ENCODE data around the gene RBM28.

RBM28 gene

GRCh38 chr7:128274884-128275603 lies 68.7 kb downstream of the RBM28 start:
- ATAC-seq (ENCODE audit: low read depth) (no peak), DNase-seq (ENCODE audit: low spot score in 2 of 2) (no peak)
- no peak overlapping the region for H3K4me3 Mint-ChIP-seq
- no peak overlapping the region for H3K27ac Mint-ChIP-seq
- H3K9me3 Mint-ChIP-seq, result peaks cover 13% of the 10 kb centered on the region
- H3K27me3 Mint-ChIP-seq, result peaks cover 11% of the 10 kb centered on the region
- H3K4me1 Mint-ChIP-seq, result peaks cover 3% of the 10 kb centered on the region
- peaks cover 16% of the 10 kb centered on the region for H3K36me3 Mint-ChIP-seq

GRCh38 chr7:128274246-128274883 lies 69.3 kb downstream of the RBM28 start:
- Mint-ChIP-seq H3K4me1 (peaks cover 3% of the 10 kb centered on the region), H3K27me3 (peaks cover 13% of the 10 kb centered on the region), H3K36me3 (peaks cover 11% of the 10 kb centered on the region), H3K9me3 (peaks cover 8% of the 10 kb centered on the region), H3K4me3 (no peak overlapping the region), H3K27ac (no peak overlapping the region)
- ATAC-seq (ENCODE audit: low read depth) (no peak), DNase-seq (ENCODE audit: low spot score in 2 of 2) (no peak)

GRCh38 chr7:128271942-128272481 lies 71.7 kb downstream of the RBM28 start:
- H3K36me3 Mint-ChIP-seq, result peaks cover 8% of the 10 kb centered on the region
- no peak overlapping the region for H3K27ac Mint-ChIP-seq
- H3K27me3 Mint-ChIP-seq, result peaks cover 26% of the 10 kb centered on the region
- no peak for DNase-seq (ENCODE audit: low spot score in 2 of 2)
- H3K4me1 Mint-ChIP-seq, result peaks cover 3% of the 10 kb centered on the region
- ATAC-seq (ENCODE audit: low read depth), result no peak
- peaks cover 6% of the 10 kb centered on the region for H3K9me3 Mint-ChIP-seq
- H3K4me3 Mint-ChIP-seq, result no peak overlapping the region

- Mint-ChIP-seq H3K36me3 (peaks cover 8% of the 10 kb centered on the region), H3K9me3 (peaks cover 6% of the 10 kb centered on the region), H3K27me3 (peaks cover 28% of the 10 kb centered on the region), H3K4me3 (no peak overlapping the region), H3K27ac (no peak overlapping the region), H3K4me1 (peaks cover 3% of the 10 kb centered on the region)
- DNase-seq (ENCODE audit: low spot score in 2 of 2) (no peak), ATAC-seq (ENCODE audit: low read depth) (no peak)
Measured at GRCh38 chr7:128271471-128271941, 72.2 kb downstream of the RBM28 start.

- Mint-ChIP-seq H3K27ac (no peak overlapping the region), H3K9me3 (peaks cover 4% of the 10 kb centered on the region), H3K4me1 (peaks cover 3% of the 10 kb centered on the region), H3K36me3 (peaks cover 6% of the 10 kb centered on the region), H3K4me3 (no peak overlapping the region), H3K27me3 (peaks cover 26% of the 10 kb centered on the region)
- ATAC-seq (ENCODE audit: low read depth), result no peak
- DNase-seq (ENCODE audit: low spot score in 2 of 2), result no peak
Measured at GRCh38 chr7:128270826-128271272, 72.9 kb downstream of the RBM28 start.

GRCh38 chr7:128268233-128268632 lies 75.5 kb downstream of the RBM28 start:
- Mint-ChIP-seq H3K36me3 (no peaks in the 10 kb centered on the region), H3K27me3 (peaks cover 24% of the 10 kb centered on the region), H3K9me3 (no peaks in the 10 kb centered on the region), H3K4me1 (no peaks in the 10 kb centered on the region), H3K4me3 (no peak overlapping the region), H3K27ac (no peak overlapping the region)
- no peak for ATAC-seq (ENCODE audit: low read depth)
- no peak for DNase-seq (ENCODE audit: low spot score in 2 of 2)

- H3K36me3 Mint-ChIP-seq, result no peaks in the 10 kb centered on the region
- no peak overlapping the region for H3K4me3 Mint-ChIP-seq
- DNase-seq (ENCODE audit: low spot score in 2 of 2) (no peak), ATAC-seq (ENCODE audit: low read depth) (no peak)
- H3K4me1 Mint-ChIP-seq, result no peaks in the 10 kb centered on the region
- H3K9me3 Mint-ChIP-seq, result no peaks in the 10 kb centered on the region
- H3K27ac Mint-ChIP-seq, result no peak overlapping the region
- H3K27me3 Mint-ChIP-seq, result peaks cover 24% of the 10 kb centered on the region
Measured at GRCh38 chr7:128267595-128267924, 76.1 kb downstream of the RBM28 start.

GRCh38 chr7:128266883-128267594 lies 76.7 kb downstream of the RBM28 start:
- no peaks in the 10 kb centered on the region for H3K4me1 Mint-ChIP-seq
- H3K27ac Mint-ChIP-seq, result no peak overlapping the region
- no peaks in the 10 kb centered on the region for H3K9me3 Mint-ChIP-seq
- H3K4me3 Mint-ChIP-seq, result no peak overlapping the region
- H3K36me3 Mint-ChIP-seq, result no peaks in the 10 kb centered on the region
- no peak for ATAC-seq (ENCODE audit: low read depth)
- H3K27me3 Mint-ChIP-seq, result peaks cover 22% of the 10 kb centered on the region
- DNase-seq (ENCODE audit: low spot score in 2 of 2), result no peak

GRCh38 chr7:128266529-128266882 lies 77.2 kb downstream of the RBM28 start:
- no peak for ATAC-seq (ENCODE audit: low read depth)
- H3K4me1 Mint-ChIP-seq, result no peaks in the 10 kb centered on the region
- no peaks in the 10 kb centered on the region for H3K9me3 Mint-ChIP-seq
- no peak overlapping the region for H3K4me3 Mint-ChIP-seq
- H3K36me3 Mint-ChIP-seq, result no peaks in the 10 kb centered on the region
- DNase-seq (ENCODE audit: low spot score in 2 of 2), result no peak
- H3K27me3 Mint-ChIP-seq, result peaks cover 24% of the 10 kb centered on the region
- H3K27ac Mint-ChIP-seq, result no peak overlapping the region

GRCh38 chr7:128265906-128266300 lies 77.8 kb downstream of the RBM28 start:
- Mint-ChIP-seq H3K27me3 (peaks cover 23% of the 10 kb centered on the region), H3K4me1 (no peaks in the 10 kb centered on the region), H3K9me3 (no peaks in the 10 kb centered on the region), H3K4me3 (no peak overlapping the region), H3K36me3 (no peaks in the 10 kb centered on the region), H3K27ac (no peak overlapping the region)
- ATAC-seq (ENCODE audit: low read depth) (no peak), DNase-seq (ENCODE audit: low spot score in 2 of 2) (no peak)

GRCh38 chr7:128265156-128265905 lies 78.4 kb downstream of the RBM28 start:
- Mint-ChIP-seq H3K4me1 (no peaks in the 10 kb centered on the region), H3K36me3 (no peaks in the 10 kb centered on the region), H3K9me3 (no peaks in the 10 kb centered on the region), H3K27ac (no peak overlapping the region), H3K27me3 (peaks cover 22% of the 10 kb centered on the region), H3K4me3 (no peak overlapping the region)
- DNase-seq (ENCODE audit: low spot score in 2 of 2), result no peak
- ATAC-seq (ENCODE audit: low read depth), result no peak

GRCh38 chr7:128264477-128264876 lies 79.2 kb downstream of the RBM28 start:
- H3K36me3 Mint-ChIP-seq, result no peaks in the 10 kb centered on the region
- H3K4me1 Mint-ChIP-seq, result no peaks in the 10 kb centered on the region
- H3K27ac Mint-ChIP-seq, result no peak overlapping the region
- no peak for DNase-seq (ENCODE audit: low spot score in 2 of 2)
- H3K27me3 Mint-ChIP-seq, result peaks cover 20% of the 10 kb centered on the region
- no peak overlapping the region for H3K4me3 Mint-ChIP-seq
- ATAC-seq (ENCODE audit: low read depth), result no peak
- no peaks in the 10 kb centered on the region for H3K9me3 Mint-ChIP-seq

- Mint-ChIP-seq H3K36me3 (no peaks in the 10 kb centered on the region), H3K4me1 (no peaks in the 10 kb centered on the region), H3K9me3 (no peaks in the 10 kb centered on the region), H3K27ac (no peak overlapping the region), H3K27me3 (peaks cover 17% of the 10 kb centered on the region), H3K4me3 (no peak overlapping the region)
- ATAC-seq (ENCODE audit: low read depth), result no peak
- no peak for DNase-seq (ENCODE audit: low spot score in 2 of 2)
Measured at GRCh38 chr7:128263420-128263819, 80.3 kb downstream of the RBM28 start.

Measured in memory B cell (primary cell).